Kasumi-1 (cell line): ENCODE results near the gene TAF10.
A peak's percentile ranks its signal among the peaks of the same experiment; 100 is the strongest.

ENCODE experiments used
- DNase-seq, 2 experiments: peaks; one replicate each; lab custom pipeline; 2025; lab: John Stamatoyannopoulos, UW

Gene TAF10

GRCh38 chr11:6608726-6609501 lies 3.1 kb downstream of the TAF10 start:
- DNase-seq = no peak

GRCh38 chr11:6608011-6608410 lies 4.0 kb downstream of the TAF10 start:
- DNase-seq = no peak

- DNase-seq = no peak
Measured at GRCh38 chr11:6607190-6607795, 4.7 kb downstream of the TAF10 start.

GRCh38 chr11:6606471-6607189 lies 5.4 kb downstream of the TAF10 start:
- peak; percentile 63 to 67 for DNase-seq

- DNase-seq = no peak
Measured at GRCh38 chr11:6604790-6605189, 7.2 kb downstream of the TAF10 start.

- peak; percentile 54 to 70 for DNase-seq
Measured at GRCh38 chr11:6604081-6604626, 7.9 kb downstream of the TAF10 start.

GRCh38 chr11:6603287-6604080 lies 8.5 kb downstream of the TAF10 start, which contains the start of the genes ILK and RRP8:
Gene ILK (plus strand): TSS chr11:6603774. CDS start chr11:6604272, 498 bp downstream.
Gene RRP8 (minus strand): TSS chr11:6603616. CDS start chr11:6603502, 114 bp downstream.
- peak; percentile 79 to 88 for DNase-seq

- DNase-seq = peak in 1 of 2 experiments; percentile 7
Measured at GRCh38 chr11:6602096-6602940, 9.7 kb downstream of the TAF10 start.

- DNase-seq = no peak
Measured at GRCh38 chr11:6601041-6601461, 11.0 kb downstream of the TAF10 start.

- no peak for DNase-seq
Measured at GRCh38 chr11:6599881-6600390, 12.1 kb downstream of the TAF10 start.

GRCh38 chr11:6599449-6599848 lies 12.6 kb downstream of the TAF10 start:
- no peak for DNase-seq

GRCh38 chr11:6598555-6598954 lies 13.5 kb downstream of the TAF10 start:
- DNase-seq = no peak

- DNase-seq = no peak
Measured at GRCh38 chr11:6596239-6596877, 15.7 kb downstream of the TAF10 start.

- no peak for DNase-seq
Measured at GRCh38 chr11:6594142-6594768, 17.8 kb downstream of the TAF10 start.

GRCh38 chr11:6588018-6588417 lies 24.0 kb downstream of the TAF10 start:
- no peak for DNase-seq

GRCh38 chr11:6587360-6587953 lies 24.6 kb downstream of the TAF10 start:
- DNase-seq = no peak

- DNase-seq = no peak
Measured at GRCh38 chr11:6586434-6587359, 25.3 kb downstream of the TAF10 start.

GRCh38 chr11:6584528-6584927 lies 27.5 kb downstream of the TAF10 start:
- no peak for DNase-seq
